Kidney glomerular epithelial cell (primary cell): ENCODE results near the gene TOP1.

Experiments
- DNase-seq: peaks from one replicate; lab custom pipeline; 2025; lab: John Stamatoyannopoulos, UW

Gene TOP1

DNA sequence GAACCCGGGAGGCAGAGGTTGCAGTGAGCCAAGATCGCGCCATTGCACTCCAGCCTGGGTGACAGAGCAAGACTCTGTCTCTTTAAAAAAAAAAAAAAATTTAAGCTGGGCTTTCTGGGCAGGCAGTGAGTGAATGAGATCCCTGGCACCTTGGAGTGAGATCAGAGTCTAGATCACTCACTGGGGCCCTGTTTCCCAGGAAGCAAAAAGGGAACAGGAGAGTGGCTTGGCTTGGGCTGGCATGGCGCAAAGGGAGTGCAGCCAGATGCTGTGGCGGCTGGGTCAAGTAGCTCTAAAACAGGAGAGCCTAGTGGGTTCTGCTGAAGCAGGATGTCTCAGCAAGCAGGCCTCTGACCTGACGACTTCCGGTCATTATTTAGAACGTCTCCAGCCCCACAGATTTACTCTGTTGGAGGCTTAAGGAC is 119.2 kb downstream of the TOP1 start:
- DNase-seq, result no peak

DNA sequence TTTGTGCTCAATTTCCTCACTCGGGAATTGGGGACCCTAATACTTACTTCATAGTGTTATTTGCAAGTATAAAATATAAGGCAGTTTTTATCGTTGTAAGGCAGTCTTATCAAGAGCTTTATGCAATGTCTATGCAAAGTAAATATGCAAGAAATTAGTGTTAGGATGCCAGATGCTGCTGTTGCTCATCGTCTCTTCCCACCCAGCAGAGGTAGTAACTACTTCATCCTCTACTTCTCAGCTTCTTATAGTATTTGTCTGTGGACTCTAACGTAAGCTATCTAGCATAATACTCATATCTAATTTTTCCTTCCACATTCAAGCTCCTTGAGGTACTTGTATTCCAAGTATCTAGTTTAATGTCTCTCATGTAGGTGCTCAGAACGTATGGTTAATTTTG is 120.3 kb downstream of the TOP1 start:
- DNase-seq, result no peak

DNA sequence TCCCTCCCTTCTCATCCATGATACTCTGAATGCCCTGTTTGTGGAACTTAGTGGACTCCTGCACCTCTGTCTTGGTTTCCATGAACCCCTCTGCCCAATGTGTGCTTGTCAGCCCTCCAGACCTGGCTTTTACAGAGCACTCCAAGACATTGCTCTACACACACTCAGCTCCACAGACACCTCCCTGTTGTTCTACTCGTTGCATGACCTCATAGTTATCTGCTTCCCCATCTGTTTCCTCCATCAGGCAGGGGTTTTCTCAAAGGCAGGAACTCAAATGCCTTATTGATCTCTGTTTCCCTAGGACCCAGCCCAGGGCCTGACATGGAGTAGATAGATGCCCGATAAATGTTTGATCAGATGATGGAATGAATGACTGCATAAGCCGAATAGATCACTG is 122.0 kb downstream of the TOP1 start:
- DNase-seq, result no peak

DNA sequence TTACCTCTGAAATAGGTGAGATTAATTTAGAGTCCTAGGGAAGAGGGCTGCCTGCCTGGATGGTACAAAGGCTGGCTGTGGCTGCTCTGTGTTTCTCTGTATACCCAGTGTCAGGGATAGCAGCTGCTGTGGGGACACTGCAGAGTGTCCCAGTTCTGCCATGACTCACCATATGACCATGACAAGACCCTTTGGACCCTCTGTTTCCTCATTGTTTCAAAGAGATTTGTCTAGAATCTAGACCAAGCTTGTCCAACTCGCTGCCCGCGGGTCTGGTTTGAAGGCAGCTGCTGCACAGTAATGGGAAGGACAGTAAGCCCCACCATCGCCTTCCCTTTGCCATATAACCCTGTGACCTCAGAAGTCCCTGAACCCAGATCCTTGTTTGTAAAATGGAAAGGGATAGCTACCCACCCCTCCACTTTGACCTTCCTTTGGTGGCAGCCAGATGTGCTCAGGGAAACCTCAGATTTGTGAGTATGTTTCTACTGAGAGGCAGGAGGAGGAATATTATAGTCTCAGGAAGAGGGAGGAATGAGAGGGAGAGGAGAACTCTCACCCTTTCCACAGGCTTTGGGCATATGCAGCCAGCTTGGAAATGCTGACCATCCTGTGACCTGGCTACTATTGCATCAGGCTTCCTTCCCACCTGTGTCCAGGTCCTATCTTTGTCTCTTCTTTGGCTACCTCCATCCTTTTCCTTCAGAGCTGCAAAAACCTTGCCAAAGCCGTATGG is 122.7 kb downstream of the TOP1 start:
- DNase-seq, result no peak

DNA sequence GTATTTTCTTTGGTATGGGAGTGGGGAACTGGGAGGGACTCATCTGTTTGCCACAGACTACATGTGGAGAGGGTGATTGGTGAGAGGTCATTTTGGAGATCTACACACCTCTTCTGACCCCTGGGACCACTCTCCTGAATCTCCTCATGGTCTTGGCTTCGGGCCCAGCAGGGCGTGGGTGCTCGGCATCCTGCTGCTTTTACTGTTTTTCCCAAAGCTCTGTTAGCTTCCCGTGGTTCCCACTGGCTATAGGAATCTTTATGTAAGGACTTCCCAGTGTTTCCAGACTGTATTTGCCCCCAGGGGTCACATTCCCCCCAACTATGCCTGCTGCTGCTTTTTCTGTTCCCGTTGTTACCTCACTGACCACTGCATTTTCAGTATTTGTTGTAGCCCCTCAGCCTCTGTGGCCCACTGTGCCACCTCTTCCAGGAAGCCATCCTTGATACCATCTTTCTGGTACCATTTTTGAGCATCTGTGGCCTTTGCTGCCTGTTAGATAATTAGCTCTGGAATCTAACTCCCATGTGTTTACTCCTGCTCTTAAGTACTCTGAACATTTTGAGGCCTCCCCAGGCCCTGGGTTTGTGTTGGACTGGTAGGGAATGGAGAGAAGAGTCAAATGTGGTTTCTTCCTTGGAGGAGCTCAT is 123.6 kb downstream of the TOP1 start:
- DNase-seq, result no peak

DNA sequence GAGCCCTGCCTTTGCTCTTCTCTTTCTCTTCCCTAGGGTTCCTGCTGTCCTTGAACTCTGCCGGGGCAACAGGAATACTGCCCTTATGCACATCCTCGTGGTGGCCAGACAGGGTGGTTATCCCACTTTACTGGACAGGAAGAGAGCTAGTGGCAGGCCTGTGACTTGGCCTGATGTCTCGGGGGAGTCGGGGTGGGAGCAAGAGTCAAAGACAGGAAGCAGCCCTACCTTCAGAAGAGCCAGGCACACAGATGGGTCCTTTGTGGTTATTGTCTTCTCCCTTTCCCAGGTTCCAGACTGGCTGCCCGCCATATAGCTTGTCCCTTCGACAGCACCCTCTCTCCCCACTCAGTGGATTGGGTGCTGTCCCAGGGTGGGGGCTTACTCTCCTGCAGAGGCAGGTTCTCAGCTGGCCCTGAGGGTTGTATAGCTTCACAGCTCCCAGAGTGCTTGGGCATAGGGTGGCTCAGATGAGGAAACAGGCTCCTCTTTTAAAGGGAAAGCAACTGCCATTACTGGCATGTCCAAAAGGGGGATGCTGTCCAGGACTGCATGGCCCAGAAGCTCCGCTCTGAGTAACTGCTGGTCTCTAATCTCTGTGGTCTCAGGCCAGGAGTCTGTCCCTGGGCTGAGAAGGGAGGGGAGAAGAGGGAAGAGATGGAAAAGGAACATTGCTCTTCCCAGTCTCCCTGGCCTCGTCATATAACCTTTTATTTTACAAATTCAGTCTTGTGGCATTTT is 126.0 kb downstream of the TOP1 start:
- no peak for DNase-seq

DNA sequence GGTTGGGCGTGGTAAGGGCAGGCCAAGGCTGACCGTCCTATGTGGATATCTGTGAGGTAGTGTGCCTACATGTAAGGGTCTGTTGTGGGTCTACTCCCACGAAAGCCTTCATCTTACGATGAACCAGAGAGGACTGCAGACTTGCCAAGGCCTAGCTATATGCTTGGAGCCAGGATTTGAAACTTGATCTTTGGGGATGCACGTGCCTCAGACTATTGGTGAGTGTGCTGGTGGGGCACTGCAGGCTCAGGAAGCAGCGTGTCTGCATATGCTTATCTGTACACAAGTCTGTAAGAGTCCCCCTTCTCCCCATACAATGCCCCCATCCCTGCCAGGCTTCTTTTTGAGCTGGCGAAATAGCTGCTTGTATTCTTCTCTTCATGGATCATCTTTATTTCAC is 126.6 kb downstream of the TOP1 start:
- DNase-seq, result no peak

DNA sequence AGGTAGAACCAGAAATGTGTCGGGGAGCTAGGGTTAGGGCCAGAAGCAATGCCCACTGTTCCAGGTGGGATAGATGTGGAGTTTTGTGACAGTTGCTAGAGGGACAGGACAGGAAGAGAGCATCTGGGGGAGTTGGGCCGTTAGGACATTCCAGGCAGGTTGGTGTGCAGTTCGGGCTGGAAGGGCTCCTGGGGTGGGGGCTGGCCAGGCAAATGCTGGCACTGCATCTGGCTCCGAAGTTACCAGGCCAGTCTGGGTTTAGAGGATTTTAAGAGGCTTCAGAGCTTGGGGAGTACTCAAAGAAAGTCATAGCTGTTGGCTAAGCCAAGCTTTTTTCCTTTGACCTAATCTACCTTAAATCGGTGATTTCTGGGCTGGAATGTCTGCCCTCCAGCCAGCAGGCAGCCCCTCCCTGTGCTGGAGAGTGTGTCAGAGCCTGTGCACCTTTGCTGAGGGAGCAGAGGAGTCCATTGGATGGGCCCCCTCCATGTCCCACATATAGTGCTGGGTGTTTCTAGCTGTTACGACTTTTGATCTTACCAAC is 129.5 kb downstream of the TOP1 start:
- no peak for DNase-seq

DNA sequence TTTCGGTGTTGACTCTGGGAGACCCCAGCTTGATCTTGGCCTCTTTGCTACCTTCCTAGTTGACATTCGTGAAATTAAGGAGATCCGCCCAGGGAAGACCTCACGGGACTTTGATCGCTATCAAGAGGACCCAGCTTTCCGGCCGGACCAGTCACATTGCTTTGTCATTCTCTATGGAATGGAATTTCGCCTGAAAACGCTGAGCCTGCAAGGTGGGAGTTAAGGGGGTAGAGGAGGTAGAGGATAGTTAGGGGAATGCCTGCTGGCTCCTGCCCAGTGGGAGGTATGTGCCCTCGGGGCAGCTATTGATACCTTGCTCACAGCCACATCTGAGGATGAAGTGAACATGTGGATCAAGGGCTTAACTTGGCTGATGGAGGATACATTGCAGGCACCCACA is 130.9 kb downstream of the TOP1 start:
- no peak for DNase-seq

DNA sequence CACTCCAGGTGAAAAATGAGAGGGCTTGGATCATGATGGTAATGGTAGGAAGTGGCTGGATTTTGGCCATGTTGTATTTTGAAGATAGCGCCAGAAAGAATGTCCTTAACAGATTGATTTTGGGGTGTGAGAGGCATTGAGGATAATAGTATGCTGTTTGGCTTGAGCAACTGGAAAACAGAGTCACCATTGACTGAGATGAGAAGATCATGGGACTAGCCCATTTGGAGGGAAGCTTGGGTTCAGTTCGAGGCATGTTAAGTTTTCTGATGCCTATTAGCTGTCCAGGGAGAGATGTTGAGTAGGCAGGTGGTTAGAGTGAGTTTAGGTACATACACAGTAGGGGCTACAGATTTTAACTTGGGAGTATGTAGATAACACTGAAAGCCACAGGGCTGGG is 132.1 kb downstream of the TOP1 start:
- DNase-seq, result no peak

DNA sequence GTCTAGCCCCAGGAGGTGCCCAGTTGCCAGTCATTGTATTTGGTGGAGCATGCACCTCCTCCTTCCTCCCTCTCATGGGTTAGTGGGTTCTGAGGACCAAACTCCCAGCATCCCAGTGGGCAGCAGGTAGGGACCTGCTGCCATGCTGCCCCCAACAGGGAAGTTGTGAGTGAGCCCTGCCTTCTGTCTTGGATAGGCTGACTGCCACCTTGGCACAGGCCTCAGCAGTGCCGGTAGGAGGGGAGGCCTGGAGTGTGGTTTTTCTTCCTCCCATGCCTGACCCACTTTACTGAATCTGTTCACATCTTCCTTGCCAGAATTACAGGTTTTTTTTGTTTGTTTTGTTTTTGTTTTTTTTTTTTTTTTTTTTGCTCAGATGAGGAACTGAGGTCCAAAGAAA is 133.3 kb downstream of the TOP1 start:
- no peak for DNase-seq

DNA sequence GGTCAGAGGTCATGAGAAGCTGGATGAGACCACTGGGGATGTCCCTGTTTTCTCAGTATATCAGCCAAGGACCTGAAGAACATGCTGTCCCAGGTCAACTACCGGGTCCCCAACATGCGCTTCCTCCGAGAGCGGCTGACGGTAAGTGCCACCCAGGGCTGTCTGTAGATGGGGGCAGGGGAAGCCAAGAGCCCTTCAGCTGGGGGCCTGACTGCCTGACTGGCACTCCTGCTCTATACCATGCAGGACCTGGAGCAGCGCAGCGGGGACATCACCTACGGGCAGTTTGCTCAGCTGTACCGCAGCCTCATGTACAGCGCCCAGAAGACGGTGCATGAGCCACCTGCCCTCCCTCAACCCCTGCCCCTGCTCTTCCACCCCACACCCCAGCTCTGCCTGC is 133.8 kb downstream of the TOP1 start:
- DNase-seq, result no peak

DNA sequence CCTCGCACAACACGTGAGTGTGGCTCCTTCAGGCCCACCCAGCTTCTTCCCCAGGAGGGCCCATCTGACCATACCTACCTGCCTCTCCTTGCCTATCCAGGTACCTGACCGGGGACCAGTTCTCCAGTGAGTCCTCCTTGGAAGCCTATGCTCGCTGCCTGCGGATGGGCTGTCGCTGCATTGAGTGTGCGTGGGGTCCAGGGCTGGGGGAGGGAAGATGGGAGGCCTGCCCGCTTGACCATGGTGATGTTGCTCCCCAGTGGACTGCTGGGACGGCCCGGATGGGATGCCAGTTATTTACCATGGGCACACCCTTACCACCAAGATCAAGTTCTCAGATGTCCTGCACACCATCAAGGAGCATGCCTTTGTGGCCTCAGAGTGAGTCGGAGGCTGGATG is 135.2 kb downstream of the TOP1 start:
- DNase-seq, result no peak

DNA sequence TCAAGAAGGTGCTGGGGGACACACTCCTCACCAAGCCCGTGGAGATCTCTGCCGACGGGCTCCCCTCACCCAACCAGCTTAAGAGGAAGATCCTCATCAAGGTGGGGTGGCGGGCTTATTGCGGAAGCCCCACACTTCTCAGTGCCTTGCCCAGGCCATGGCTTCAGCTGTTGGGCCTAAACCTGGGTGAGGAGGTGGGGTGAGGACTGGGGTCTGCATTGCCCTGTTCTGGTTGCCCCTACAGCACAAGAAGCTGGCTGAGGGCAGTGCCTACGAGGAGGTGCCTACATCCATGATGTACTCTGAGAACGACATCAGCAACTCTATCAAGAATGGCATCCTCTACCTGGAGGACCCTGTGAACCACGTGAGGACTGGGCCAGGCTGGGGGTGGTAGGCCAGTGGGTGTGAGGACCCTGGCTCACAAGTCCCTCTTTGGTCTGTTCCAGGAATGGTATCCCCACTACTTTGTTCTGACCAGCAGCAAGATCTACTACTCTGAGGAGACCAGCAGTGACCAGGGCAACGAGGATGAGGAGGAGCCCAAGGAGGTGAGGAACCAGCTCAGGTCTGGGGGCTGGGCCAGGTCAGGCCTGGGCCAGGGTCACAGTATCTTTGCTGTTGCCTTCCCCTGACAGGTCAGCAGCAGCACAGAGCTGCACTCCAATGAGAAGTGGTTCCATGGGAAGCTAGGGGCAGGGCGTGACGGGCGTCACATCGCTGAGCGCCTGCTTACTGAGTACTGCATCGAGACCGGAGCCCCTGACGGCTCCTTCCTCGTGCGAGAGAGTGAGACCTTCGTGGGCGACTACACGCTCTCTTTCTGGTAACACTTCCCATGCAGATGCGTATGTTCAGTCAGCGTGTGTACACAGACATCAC is 136.6 kb downstream of the TOP1 start:
- DNase-seq, result no peak

DNA sequence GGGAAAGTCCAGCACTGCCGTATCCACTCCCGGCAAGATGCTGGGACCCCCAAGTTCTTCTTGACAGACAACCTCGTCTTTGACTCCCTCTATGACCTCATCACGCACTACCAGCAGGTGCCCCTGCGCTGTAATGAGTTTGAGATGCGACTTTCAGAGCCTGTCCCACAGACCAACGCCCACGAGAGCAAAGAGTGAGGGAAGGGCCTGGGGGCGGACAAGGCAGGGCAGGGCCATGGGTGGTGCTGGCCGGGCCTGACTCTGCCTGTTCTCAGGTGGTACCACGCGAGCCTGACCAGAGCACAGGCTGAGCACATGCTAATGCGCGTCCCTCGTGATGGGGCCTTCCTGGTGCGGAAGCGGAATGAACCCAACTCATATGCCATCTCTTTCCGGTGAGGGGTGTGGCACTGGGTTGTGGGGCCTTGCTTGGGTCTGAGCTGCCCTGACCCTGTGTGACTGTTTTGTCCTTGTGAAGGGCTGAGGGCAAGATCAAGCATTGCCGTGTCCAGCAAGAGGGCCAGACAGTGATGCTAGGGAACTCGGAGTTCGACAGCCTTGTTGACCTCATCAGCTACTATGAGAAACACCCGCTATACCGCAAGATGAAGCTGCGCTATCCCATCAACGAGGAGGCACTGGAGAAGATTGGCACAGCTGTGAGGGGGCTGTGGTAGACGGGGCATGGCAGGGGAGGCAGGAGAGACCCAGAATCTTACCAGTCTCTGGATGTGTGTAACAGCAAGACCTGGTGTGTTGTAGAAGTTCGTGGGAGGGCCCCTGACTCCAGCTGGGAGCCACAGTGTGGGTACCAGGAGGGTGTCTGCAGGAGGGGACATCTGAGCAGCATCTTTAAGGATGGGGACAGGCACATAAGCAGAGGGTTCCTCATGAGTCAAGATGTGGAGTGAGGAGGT is 137.8 kb downstream of the TOP1 start:
- no peak for DNase-seq

DNA sequence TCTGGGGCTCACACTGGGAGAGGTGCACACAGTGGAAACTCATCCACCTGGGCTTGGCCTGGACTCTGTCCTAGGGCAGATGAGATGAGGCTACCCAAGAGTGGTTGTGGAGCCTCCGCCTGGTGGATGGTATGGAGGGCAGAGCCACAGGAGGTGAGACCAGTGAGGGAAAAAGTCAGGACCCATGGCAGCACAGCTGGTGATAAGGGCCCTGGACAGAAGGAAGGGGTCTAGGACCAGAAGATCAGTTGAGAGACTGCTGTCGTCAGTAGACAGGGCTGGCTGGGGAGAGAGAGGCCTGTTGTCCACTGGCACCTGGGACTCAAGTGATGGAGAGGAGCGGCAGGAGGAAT is 138.5 kb downstream of the TOP1 start:
- no peak for DNase-seq

DNA sequence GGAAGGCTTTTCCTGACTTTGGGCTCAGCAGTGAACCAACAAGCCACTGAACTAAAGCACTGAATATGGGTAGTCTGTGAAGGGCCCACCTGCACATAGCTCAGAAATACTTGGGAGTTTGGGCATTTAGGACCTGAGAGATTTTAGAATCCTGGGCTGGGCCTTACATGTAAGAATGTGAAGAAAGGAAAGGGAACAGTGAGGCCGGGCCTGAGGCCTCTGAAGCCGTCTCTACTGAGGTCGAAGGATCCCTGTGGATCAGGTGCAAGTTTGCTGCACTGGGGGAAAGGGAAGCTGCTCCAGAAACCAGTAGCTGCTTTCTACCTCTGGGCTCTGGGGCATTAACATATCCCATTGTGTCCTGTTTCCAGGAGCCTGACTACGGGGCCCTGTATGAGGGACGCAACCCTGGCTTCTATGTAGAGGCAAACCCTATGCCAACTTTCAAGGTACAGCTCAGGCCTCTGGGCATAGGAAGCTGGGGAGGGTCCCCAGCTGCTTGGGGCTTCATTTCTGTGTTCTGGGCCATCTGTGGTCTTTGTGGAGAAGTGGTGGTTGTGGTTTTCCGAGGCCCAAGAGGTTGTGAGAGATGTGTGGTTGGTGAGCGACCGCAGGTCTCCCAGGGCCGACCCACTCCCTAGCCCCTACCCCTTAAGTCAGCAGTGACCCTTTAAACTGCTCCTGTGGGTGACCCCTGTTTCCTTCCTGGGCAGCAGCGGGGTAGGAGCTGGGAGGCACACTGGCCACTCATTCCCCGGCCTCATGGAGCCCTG is 139.0 kb downstream of the TOP1 start:
- DNase-seq, result no peak

DNA sequence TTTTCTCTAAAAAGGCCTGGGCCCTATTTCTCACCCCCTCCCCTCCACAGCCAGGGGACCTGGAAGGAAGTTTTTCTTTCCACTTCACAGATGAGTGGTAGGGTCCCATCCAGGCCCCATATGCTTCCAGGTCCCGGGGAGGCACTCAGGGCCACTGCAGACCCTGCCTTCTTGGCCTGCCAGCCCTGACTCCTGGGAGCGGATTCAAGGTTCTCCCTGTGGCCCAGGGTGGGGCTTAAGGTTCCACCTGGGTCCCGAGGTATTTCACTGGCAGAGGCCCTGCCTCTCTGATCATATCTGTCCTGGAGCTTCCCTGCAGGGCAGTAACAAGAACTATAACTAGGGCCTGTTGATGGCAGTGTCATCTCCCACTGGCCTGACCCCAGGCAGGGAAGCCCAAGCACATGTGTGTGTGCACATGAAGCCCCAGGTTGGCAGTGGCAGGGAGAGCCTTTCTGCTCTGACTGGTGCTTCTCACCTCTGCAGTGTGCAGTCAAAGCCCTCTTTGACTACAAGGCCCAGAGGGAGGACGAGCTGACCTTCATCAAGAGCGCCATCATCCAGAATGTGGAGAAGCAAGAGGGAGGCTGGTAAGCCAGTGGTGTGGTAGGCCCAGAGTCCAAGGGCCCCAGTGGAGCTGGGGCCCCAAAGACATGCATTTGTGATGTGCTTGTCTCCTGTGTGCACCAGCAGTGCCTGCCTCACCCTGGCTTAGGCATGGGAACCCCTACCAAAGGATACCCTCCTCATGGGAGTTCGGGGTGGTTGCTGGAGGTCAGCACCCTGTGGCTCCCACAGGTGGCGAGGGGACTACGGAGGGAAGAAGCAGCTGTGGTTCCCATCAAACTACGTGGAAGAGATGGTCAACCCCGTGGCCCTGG is 139.9 kb downstream of the TOP1 start:
- no peak for DNase-seq

DNA sequence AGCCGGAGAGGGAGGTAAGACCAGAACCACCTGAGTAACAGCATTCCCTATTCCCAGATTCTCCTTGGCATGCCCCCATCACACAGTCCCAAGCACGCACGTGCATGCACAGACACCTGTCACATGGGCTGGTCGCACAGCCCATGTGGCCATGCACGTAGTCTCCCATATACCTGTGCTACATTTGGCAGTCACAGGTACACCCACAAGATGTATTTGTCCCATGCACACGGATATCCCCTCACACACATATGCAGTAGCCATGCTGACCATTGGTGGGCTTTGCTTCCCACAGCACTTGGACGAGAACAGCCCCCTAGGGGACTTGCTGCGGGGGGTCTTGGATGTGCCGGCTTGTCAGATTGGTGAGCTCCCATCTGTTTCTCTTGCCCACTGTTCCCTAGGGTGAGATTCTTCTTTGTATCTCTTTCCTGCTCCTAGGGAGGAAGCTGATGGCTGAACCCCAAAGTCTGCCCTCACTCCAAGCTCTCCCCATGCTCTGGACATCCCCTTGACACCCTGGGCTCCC is 140.6 kb downstream of the TOP1 start:
- no peak for DNase-seq
